HG02981 (cell line): ENCODE data around the gene PAX7.

Experiments used
- ATAC-seq: cut with Tn5 transposase; IDR thresholded peaks from one replicate; pipeline ENCODE4 v1.9.1; 2021; ENCODE audit warnings: mild to moderate bottlenecking, moderate library complexity; ENCODE audit not compliant: unreplicated experiment

PAX7 gene

DNA sequence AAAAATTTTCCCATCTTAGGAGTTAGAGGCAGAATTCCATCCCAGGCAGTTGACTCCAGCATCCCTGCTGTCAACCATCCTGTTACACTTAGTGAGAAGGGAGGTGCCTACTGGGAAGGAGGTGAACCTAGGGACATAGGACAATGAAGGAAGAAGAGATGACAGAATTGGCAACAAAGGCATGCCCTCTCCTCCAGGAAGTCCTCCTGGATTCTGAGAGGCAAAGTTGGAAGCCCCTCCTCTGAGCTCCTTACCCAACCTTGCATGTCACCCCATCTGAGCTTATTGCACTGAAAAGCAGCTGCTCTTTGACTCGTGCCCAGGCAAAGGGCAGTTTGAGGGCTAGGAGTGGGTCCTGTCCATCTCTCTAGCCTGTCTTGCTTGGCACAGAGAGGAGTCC, 66.9 kb downstream of the PAX7 start:
- ATAC-seq = no peak

DNA sequence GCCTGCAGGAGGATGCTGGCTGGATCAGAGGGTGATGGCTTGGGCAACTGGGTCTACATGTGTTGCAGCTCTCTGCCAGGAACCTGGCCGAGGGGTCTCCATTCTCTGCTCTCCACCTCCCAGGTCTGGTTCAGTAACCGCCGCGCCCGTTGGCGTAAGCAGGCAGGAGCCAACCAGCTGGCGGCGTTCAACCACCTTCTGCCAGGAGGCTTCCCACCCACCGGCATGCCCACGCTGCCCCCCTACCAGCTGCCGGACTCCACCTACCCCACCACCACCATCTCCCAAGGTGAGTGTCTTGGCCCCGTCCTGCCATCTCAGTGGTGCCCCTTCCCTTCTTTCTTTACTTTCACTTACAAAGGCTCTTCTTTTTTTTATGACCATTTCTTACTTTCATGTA, 69.9 kb downstream of the PAX7 start:
- ATAC-seq = no peak

DNA sequence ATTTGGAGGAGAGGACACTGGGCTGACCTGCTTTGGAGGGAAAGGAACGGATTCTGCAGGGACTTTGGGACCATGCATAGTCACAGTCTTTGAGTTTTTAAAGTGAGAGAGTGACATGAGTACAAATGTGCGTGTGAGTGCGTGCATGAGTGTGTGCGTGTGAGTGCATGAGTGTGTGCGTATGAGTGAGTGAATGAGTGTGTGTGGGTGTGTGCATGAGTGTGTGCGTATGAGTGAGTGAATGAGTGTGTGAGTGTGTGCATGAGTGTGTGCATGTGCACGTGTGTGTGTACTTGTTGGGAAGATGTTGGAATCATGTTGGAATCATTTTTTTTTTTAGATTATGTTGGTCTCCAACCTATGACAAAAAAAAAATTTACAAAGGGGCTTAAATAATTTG, 70.5 kb downstream of the PAX7 start:
- no peak for ATAC-seq

DNA sequence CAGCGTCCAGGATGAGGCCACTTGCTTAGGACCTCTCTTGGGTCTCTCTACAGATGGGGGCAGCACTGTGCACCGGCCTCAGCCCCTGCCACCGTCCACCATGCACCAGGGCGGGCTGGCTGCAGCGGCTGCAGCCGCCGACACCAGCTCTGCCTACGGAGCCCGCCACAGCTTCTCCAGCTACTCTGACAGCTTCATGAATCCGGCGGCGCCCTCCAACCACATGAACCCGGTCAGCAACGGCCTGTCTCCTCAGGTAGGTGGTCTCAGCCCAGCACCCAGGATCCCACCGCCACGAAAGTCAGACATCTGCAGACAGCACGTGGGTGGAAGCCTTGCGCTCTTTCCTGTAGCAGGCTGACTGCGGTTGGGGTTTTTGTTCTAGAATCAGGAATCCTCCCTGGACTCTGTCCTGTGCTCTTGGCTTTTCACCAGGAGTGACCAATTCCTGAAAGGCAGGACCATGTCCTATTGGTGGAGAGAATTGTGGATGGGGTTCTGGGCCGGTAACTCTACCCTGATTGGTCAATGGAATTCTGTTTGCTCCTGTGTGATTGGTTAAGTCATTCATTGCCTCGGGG, 72.5 kb downstream of the PAX7 start:
- ATAC-seq = no peak

DNA sequence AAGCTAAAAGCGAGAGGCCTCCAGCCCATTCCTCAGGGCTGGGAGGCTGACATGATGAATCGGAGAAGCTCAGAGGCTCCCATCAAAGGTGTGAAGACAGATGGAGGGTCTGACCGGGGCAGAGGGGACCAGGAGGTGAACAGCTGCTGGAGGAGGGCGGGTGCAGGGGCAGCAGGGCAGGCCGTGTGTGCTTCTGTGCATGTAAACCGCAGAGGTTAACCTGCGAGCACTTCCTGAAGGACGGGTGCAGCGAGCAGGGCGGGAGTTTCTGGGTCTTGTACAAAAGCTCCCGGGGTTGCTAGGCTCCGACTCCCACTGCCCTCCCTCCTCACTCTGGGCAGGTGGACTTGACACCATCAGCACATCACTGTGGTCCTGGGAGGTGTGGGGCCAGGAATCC, 75.2 kb downstream of the PAX7 start:
- no peak for ATAC-seq

DNA sequence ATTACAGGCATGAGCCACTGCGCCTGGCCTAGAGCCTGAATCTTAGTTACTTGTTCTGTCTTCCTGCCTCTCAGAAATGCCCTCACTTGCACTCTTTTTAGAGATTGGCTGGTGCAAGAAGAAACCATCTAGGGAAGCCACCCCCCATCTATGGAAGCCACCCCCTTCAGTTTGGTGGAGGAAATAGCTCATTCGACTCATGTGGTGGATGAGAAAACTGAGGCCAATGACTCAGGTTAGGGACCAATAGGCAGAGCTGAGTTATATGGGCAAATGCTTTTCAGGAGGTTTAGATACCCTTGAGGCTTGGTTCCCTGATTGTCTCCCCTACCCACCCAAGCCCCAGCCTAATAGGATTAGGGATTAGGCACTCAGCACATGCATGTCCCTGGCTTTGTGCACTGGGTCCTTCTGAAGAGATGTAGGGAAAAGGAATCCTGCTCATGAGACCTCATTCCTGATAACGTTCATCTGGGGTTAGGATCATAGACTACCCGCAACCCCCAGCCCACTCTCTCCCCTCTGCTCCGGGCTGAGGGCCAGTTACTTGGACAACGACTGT, 77.1 kb downstream of the PAX7 start:
- no peak for ATAC-seq

DNA sequence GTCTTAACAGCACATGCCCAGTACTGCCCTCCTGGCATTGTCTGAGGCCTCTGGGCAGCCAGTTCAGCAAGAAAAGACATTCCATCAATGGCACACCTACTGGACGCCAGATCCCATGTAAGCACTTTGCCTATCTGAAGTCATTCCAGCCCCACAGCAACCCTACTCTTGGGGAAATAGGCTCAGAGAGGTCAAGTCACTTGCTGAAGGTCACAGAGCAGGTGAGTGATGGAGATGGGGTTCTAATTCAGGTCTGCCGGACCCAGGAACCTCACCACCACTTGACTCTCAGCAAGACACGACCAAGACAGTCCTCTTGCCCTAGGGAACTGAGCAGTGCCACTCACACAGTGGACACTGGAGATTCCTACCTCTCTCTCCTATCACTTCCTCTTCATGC, 79.4 kb downstream of the PAX7 start:
- no peak for ATAC-seq

DNA sequence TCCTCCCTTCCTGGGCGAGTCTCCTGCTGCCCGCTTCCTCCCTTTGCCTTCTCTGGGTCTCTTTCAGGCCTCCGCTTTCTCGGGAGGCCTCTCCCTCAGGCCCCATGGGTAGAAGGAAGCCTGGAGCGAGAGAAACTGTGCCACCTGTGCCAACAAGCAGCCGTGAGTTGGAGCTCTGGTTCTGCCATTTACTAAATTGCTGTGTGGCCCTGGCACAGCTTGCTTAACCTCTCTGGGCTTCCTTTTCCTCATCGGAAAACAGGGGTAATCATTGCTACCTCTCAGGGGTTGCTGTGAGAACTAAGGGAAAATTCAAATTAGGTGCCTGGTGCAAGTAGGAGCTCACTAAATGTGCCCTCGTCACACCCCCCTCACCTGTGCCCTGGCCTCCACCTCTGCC, 80.4 kb downstream of the PAX7 start:
- ATAC-seq = no peak

DNA sequence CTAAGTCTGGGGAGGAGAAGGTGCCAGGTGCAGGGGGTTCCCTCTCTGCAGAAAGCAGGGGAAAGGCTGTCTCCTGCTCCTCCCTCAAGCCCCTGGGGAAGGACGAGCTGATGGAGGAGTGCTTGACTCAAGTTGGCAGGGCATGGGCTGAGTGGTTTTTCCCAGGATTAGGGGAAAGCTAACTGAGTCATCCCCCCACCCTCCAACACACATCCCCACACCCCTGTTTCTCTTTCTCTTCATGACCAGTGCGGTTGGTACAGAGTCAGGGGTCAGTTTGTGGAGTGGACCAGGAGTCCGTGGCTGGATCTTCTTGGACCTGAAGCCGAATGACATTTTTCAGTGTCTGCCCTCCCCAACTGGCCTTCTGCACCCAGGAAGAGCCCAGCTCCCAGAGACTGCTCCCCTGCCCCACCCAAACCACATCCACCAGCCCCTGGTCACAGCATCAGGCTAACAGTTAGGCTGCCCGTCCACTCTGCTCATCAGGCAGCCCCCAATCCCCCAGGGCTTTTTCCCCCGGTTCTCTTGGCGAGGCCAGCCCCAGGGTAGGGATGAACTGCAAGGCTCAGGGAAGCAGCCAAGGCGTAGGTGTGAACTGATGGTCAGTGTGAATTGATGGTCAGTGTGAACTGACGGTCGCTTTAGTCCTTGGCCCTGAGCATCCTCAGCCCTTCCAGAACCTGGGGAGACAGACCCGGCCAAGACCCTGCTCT, 81.0 kb downstream of the PAX7 start:
- ATAC-seq = no peak

DNA sequence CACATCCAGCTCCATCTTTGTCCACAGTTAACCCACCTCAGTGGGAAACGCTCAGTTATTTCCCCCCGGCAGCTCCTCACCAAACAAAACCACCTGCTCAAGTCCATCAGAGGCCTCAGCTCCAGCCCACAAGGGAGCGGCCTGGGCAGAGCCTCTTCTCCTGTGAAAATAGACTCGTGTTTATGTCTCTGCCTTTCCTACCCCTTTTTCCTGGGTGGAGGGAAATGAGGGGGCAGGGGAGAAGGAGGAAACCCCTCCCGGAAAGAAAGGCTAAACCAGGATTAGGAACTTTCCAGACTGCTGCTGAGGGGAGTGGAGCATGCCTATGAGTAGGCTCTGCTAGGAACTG, 81.6 kb downstream of the PAX7 start:
- ATAC-seq = no peak

DNA sequence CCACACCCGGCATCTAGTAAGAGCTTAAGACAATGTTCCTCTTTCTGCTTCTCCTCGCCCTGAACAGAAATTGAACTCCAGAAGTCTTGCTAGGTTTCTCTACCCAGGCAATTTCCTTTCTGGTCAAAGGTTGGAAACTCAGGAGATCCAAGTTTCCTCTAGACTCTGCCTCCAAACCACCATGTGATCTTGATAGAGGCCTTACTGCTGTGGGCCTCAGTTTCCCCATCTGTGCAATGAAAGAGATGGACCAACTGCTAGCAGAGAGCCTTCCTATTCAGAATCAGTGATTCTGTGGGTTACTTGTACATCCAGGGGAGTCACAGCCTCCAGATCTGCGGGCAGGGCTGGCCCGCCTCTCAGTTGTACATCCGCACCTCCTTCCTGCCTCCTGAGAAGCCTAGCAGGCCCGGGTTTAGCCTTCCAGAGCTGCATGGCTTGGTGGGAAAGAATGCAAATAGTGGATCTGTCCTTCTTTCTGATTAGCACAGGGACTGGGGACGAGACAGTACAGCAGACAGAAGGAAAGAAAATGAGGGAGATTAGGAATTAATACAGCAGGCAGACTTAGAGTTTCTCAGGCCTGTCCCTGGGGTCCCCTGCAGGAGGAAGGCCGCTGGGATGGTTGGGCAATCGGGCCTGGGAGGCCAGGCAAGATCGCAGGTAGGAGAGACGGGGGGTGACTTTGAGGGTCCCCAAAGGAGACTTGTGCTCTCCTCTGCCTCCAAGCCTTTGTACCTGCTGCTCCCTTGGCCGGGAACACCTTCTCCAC, 83.9 kb downstream of the PAX7 start:
- no peak for ATAC-seq

DNA sequence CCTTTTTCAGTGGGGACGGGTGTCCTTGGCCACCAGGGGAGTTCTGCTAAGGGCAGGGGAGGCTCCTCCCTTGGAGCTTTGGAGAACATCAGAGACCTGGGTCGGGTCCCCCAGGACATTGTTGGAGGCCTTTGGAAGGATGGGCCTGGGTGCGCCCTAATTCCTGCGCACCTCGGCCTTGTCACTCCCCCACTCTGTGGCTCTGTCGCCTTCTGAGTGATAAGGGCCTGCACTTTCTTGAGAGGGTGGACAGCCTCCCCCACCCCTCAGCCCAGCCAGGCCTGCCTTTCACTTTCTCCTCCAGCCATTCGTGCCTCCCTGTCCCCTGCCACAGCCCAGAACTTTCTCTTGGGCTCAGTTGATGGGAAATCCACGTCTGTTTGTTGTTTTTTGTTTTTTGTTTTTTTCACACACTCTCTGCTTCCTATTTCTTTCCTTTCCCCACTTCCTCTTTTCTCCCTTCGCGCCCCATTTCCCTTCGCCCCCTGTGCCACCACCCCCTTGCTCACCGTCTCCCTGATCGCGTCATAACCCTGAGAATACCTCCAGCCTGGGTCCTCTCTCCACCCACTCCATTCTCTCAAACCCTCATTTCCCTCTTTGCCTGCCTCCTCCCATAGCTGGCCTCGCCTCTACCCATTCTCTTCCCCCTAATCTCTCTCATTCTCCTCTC, 85.6 kb downstream of the PAX7 start:
- ATAC-seq = no peak

DNA sequence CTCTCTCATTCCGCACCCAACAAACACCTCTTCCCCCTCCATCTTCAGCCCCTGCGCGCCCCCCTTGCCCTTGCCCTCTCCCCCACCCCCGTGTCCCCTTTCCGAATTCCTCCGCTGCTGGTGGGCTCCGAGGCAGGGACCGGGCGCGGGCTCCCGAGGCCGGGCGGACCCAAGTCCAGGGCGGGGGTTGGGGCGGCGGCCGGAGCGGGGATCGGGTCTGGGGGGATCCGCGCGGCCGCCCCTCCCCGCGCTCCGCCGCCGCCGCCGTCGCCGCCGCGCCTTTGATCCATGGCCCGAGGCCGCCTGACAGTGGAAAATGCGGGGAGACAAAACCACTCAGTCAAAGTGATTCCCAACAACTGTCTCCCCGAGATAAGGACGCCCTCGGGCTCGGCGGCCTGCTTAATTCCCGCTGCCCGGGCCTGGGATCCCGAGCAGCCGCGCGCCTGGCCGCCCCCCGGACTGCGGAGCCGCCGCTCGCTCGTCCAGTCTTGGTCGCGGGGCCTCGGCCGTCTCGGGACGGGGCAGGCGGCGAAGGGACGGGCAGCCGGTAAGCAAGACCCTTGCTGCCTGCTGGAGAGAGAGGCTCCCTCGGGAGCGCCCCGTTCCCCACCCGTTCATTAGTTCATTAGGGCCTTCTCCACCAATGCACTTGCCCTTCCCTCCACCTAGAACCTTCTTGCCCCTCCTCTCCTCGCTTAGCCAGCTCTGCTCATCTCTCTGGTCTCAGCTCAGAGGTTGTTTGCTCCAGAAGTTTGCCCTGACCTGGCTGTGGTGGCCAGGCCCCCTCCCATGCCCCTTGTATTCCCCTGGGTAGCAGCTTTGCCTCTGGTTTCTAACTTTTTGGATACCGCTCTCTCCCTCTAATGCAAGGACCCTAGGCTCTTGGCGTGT, 86.4 kb downstream of the PAX7 start:
- no peak for ATAC-seq

DNA sequence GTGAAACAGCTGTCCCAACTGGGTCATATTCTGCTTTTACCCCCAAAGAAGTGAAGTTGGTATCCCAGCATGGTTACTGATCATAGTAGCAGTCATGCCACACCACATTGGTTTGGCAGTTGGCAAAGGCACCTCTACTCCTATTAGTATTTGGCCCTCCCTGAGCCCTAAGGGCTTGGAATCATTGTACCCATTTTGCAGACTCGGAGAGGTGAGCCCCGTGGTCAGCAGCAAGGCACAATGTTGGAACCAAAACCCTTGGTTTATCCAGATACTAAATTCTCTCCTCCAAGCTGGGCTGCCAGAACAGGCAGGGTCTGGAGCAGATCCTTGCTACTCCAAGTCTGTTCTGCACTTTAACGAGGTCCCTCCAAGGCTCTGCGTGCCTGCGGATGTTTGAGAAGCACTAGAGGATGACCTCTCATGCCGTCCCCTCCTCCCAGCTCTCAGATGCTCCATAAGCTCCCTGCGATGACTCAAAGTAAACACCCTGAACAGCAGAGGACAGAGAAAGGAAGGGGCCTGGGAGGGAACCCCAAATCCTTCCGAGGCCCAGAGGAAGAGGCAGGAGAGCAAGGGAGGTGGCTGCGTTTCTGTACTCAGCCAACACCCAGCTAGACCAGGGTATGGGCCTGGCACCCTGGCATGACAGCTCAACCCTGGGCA, 89.3 kb downstream of the PAX7 start:
- no peak for ATAC-seq

DNA sequence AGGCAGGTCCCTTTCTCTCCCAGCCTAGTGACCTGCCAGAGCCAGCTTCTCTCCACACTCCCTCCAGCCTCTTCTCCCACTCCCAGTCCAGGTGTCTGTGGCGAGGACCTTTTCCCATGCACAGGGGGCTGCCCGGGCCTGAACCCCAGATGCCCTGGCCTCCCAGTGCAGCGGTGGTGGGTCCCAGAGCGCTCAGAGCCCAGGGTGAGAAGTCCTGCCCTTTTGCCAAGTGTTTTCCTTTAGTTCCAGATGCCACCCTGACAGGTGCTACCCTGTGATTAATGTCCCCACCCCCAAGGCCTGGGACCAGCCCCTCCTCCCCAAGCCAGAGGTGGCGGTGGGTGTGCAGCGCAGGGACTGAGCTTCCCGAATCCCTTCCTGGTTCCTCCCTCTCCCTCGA, 90.4 kb downstream of the PAX7 start:
- no peak for ATAC-seq

DNA sequence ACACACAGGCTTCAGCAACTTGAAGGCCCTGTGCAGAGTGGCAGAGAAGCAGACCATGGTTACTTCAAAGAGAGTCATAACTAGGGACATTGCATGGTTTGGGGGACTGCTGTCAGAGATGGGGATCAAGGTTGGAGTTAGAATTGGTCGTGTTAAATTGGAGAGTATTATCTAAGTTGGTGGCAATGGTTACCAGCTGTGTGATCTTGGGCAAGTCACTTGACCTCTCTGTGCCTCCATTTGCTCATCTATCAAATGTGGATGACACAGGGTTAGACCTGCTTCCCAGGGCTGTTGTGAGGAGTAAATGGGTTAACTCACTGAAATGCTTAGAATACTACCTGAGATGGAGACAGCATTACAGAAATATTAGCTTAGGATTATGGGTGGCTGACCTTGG, 91.1 kb downstream of the PAX7 start:
- no peak for ATAC-seq

DNA sequence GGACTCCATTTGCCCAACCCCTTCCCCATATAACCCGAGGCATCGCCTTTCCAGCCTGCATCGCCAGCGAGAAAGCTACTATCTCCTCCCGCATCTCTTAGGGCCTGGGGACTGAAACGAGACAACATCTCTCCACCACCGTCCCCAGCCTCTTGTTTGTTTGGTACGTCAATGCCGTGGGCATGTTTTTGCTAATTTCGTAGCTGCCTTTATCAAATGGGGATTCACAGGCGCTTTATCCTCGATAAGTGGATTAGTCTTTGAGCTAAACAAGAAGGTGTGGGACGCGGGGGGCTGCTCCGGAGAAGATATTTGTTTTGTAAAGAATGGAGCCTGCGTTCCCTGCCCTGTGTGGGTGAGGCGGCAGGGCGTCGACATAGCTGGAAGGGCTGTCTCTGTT, 91.6 kb downstream of the PAX7 start:
- no peak for ATAC-seq

DNA sequence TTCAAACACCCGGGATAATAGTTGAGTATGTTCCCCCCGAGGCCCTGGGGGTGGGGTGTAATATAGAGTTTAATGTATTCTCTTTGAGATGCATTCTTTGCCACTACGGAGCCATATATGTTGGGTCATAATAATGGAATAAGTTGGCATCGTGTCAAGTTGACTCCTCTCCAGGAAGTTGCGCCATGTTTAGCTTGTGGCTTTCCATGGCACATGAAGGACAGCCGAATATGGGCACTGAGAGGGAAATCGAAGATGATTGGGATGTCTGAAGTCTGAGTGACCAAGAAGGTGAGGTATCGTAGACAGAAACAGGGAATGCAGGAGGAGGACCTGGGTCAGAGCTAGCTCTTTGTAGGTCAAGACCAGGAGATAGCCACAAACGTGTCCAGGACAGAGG, 92.6 kb downstream of the PAX7 start:
- no peak for ATAC-seq

DNA sequence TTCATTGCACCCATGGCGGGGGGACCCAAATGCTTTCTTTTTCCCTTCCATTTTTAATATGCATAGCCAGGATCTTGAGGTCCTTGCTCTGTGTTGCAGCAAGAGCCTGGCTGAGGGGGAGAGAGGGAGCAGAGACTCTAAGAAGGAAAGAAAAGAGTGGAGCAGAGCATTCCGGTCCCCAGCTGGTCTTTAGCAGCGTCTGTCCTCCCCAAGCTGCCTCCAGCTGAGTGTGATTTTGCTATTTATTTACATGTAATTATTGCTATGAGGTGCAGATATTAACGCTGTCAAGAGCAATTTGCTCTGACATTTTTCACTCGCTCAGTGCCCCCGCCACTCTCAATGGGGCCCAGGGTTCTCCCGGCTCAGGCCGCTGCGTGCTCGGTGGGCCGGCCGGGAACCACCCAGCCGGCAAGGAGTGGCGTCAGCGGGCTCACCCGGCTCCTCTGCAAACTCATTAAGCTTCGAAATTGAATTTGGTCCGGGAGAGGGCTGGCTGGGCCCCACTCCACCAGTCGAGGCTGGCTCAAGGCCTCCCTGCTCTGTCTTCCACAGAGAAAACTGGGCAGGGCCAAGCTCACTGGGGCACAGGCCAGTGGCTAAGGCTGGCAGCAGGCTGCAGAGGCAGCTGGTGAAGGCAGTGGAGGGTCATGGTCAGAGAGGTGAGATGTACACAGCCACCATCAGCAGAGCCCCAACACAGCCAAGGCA, 93.2 kb downstream of the PAX7 start:
- ATAC-seq = no peak
